SW 1271 (cell line): ENCODE results near the gene TENM3.

Experiments used
- DNase-seq, 2 experiments: peaks; one replicate each; lab custom pipeline; 2025; lab: John Stamatoyannopoulos, UW

The TENM3 gene

GRCh38 chr4:182254026-182254780 is 11.0 kb downstream of the TENM3 start:
- no peak for DNase-seq

- no peak for DNase-seq
These were observed 12.4 kb downstream of the TENM3 start for GRCh38 chr4:182255441-182256190.

GRCh38 chr4:182257016-182257415 is 13.8 kb downstream of the TENM3 start:
- DNase-seq: no peak

GRCh38 chr4:182257503-182257902 is 14.3 kb downstream of the TENM3 start:
- DNase-seq: no peak

GRCh38 chr4:182258441-182259000 is 15.3 kb downstream of the TENM3 start:
- DNase-seq: no peak

- DNase-seq: no peak
These were observed 18.5 kb downstream of the TENM3 start for GRCh38 chr4:182261651-182262223.

- no peak for DNase-seq
These were observed 20.4 kb downstream of the TENM3 start for GRCh38 chr4:182263562-182263961.

- DNase-seq: no peak
These were observed 21.0 kb downstream of the TENM3 start for GRCh38 chr4:182264139-182264752.

- DNase-seq: no peak
These were observed 22.7 kb downstream of the TENM3 start for GRCh38 chr4:182265881-182266280.

GRCh38 chr4:182267048-182267447 is 23.8 kb downstream of the TENM3 start:
- no peak for DNase-seq

GRCh38 chr4:182268966-182269365 is 25.8 kb downstream of the TENM3 start:
- DNase-seq: no peak

GRCh38 chr4:182271731-182272130 is 28.5 kb downstream of the TENM3 start:
- no peak for DNase-seq

- DNase-seq: no peak
These were observed 28.9 kb downstream of the TENM3 start for GRCh38 chr4:182272151-182272550.

- DNase-seq: no peak
These were observed 30.2 kb downstream of the TENM3 start for GRCh38 chr4:182273191-182273935.

GRCh38 chr4:182276210-182277109 is 33.3 kb downstream of the TENM3 start:
- no peak for DNase-seq

GRCh38 chr4:182277377-182277776 is 34.2 kb downstream of the TENM3 start:
- DNase-seq: no peak

GRCh38 chr4:182278729-182279128 is 35.5 kb downstream of the TENM3 start:
- DNase-seq: no peak

- no peak for DNase-seq
These were observed 37.4 kb downstream of the TENM3 start for GRCh38 chr4:182280436-182281111.

- DNase-seq: no peak
These were observed 42.8 kb downstream of the TENM3 start for GRCh38 chr4:182286035-182286434.

- DNase-seq: no peak
These were observed 43.7 kb downstream of the TENM3 start for GRCh38 chr4:182286931-182287330.
